CD4-positive, alpha-beta T cell treated with Interleukin-17A for 1 hour (primary cell): ENCODE data around the gene RERE.
"Not testable (repeated sequence)": the region's sequence is repeated elsewhere in the genome, so short reads cannot be mapped to it uniquely, and the experiment has no call there.

ENCODE experiments used
- DNase-seq: peaks from one replicate; pipeline ENCODE4 v3.0.0-alpha.2; 2020

Gene RERE

DNA sequence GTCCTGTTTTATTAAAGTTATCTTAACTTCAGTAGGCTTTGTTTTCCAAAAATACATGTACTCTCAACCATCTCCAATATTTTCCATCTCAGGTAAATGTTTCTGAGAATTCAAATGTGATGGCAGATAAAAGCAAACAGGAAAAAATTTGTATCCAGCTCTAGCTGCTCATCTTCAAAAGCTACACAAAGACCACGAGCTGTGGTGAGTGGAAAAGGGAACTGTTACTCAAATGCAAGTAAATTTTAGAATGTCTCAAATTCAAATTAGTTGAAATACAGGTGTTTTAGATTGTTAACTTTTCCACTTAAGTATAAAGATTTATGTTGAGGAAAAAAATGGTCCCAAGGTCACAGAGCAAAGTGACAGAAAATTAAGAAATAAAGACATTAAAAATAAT, 283.5 kb downstream of the RERE start:
- DNase-seq: no peak

GRCh38 chr1:8533124-8533523, 284.3 kb downstream of the RERE start:
- DNase-seq: no peak

DNA sequence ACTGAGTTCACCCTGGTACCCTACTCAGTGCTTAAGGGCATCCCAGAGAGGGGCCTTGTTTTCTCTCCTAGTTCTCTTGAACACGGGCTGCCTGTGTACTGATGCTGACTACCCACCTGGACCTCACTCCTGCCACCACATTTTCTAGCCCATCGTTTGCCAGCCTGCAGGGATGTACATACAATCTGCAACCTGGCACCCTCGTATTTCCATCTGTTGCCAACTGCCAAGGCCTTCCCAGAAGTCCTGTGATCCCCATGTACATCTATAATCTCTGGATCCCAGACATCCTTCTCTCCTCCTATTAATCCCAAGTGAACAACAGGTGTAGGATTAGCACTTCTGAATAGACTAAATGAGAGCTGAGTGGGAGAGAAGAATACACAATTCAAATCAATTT, 287.5 kb downstream of the RERE start:
- no peak for DNase-seq

DNA sequence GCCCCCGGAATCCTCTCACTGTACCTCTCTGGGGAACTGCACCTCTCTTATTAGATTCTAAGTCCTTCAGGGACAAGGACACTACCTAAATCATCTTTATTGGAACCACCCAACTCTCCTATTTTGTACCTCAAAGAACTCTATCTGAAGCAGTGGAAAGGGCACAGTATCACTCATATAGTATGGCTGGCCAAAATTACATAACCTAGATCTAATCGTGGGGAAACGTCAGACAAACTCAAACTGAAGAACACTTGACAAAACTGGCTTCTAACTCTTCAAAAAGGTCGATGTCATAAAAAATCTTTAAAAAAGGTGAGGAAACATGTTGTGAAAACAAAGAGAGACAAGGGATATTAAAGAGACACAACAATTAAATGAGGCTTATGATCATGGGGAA, 289.5 kb downstream of the RERE start:
- DNase-seq: no peak

GRCh38 chr1:8525558-8526275, 291.7 kb downstream of the RERE start:
- peak; percentile 87 for DNase-seq

GRCh38 chr1:8525216-8525557, 292.3 kb downstream of the RERE start:
- DNase-seq: peak; percentile 55

DNA sequence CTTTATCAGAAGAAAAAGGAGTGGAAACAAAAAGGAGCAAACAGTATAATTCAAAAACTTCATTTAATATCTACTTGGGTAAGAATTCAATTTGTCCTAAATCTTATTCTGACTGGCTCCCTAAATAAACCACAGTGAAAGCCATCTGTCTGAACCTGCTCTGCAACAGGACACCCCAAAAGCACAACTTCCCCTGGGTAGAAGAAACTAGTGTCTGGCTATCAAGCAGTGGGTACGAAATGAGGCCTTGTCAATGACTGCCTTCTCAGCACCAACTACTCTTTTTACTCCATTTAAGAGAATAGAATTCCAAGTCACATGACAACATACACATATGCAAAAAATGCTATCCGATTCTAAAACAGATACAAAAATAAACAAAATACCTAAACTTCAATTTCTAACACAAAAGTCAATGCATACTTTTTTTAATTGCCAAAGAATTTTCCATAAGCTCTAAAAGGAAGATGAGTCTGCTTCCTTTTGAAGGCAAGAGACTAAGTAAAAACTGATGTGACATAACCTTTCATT, 292.7 kb downstream of the RERE start:
- peak; percentile 15 for DNase-seq

DNA sequence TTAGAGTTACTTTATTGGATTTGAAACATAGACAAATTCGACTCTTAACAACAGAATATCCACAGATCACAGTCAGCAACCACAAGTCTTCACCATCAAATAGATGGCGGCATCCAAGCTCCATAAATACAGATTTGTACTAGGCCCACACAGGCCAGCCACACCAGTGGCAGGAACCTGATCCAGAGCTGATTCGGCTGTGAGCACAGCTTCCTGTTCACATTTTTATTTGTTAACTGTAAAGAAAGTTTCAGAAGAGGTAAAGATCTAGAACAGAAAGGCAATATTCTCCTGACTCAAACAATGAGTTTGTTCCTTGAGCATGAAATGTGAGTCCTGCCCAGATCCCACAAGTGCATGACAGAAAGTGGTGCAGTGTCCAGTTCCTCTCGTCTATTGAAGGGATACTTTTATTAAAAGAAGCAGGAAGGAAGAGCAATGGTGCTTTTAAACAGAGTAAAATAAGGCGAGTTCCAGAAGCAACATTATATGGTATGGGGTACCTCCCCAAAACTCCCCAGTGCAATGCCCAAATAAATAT, 293.7 kb downstream of the RERE start:
- DNase-seq: peak; percentile 26

DNA sequence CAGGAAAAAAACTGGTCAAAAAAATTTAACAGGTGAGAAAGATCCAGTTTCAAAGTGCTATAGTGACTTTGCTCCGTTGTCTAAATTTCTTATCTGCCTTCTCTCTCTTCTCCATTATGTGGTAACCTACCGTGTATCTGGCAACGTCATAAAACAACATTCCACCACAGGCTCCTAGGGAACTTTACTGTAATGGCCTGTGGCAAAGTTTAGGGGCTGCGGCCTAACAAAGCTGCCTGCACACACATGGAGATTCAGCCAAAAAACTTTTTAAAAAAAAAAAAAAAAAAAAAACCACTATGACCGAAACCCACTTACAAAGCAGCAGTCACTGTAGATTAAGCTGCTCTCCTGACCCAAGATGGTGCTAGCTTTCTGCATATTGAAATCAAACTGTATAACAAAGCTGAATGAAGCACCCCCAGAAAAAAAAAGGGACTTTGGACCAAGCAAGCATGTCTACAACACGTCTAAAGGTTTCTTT, 296.9 kb downstream of the RERE start:
- peak; percentile 15 for DNase-seq

DNA sequence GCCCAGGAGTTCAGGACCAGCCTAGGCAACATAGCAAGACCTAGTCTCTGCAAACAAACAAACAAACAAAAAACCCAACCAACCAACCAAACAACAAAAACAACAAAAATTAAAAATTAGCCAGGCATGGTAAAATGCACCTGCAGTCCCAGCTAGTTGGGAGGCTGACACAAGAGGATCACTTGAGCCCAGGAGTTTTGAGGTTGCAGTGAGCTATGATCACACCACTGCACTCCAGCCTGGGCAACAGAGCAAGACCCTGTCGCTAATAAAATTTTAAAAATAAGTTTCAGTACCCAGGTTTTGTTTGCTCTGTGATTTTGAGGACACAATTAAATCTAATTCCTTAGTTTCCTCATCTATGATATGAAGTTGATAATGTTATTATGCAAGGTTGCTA, 298.3 kb downstream of the RERE start:
- no peak for DNase-seq

DNA sequence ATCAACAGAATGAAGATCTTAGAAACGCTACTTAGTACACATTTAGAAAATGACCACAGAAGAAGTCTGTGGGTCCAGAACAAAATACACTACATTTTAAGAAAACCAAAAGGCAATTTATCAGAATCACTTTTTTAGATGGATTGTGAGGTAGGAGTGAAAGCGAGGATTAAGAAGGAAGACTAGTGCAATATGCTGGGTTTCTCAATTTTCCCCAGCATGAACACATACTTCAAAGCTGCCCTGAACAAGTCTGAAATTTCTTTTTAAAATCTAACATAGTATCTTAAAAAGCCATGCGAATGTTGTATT, 299.0 kb downstream of the RERE start:
- no peak for DNase-seq

GRCh38 chr1:8517661-8518489, 299.6 kb downstream of the RERE start:
- DNase-seq: peak; percentile 14

DNA sequence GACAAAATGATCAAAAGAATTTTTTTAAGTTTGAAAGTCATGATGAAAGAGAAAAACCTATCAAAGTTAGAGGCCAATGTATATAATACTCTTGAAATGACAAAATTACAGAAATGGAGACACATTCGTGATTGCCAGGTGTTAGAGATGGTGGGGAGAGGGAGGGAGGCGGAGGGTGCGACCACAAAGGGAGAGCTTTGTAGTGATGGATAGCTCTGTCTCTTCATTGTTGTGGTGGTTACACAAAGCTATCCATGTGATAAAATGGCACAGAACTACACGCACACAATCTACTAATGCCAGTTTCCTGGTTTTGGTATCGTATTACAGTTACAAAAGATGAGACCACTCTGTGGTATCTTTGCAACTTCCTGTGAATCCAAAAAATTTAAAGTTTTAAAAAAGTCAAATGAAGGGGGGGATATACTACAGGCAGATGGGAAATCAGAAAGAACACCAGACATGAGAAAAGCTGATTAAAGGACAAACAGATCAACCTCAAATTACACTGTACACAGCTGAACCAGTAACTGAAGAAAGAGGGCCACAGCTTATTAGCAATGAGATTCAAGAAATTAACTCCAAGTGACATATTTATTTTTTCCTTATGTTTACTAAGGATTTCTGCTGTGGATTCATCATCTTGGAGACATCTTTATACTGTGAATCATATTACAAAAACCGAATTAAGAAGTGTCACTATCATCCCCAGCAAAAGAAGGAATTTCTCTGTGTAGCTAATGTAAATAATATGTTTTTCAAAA, 300.5 kb downstream of the RERE start:
- peak; percentile 20 for DNase-seq

DNA sequence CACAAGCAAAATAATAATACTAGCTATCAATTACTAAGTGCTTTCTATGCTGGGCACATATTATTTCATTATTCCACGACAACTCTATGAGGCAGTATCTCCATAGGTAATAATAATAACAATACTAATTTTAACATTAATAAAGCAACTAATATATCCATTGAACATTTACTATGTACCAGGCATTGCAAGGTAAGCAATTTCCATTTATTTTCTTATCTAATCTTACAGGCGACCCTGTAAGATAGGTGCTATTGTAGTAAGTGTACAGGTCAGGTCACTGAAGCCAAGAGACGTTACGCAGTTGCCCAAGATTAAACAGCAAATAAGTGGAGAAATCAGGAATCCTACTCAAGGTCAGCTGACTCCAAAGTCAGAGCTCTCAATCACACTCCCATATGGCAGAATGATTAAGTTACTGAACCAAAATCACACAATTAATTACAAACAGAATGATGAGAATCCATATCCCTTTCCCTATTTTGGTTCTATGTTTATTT, 301.1 kb downstream of the RERE start:
- no peak for DNase-seq

DNA sequence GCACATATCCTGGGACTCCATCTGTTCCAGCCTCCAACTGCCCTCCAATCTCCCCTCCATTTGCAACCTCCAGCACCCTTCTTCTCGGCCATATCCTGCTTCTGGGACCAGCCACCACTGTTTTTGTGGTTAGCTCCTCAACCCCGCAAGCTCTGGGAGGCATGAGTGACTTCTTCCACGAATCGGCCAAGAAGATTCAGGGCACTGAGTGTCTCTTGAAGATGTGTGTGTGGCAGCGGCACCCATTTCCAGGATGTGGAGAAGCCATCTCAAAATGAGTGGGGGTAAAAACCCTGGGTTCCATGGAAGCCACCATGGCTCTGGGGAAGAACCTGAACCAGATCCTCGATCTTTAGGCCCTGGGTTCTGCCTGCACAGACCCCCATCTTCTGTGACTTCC, 304.9 kb downstream of the RERE start:
- DNase-seq: no peak

DNA sequence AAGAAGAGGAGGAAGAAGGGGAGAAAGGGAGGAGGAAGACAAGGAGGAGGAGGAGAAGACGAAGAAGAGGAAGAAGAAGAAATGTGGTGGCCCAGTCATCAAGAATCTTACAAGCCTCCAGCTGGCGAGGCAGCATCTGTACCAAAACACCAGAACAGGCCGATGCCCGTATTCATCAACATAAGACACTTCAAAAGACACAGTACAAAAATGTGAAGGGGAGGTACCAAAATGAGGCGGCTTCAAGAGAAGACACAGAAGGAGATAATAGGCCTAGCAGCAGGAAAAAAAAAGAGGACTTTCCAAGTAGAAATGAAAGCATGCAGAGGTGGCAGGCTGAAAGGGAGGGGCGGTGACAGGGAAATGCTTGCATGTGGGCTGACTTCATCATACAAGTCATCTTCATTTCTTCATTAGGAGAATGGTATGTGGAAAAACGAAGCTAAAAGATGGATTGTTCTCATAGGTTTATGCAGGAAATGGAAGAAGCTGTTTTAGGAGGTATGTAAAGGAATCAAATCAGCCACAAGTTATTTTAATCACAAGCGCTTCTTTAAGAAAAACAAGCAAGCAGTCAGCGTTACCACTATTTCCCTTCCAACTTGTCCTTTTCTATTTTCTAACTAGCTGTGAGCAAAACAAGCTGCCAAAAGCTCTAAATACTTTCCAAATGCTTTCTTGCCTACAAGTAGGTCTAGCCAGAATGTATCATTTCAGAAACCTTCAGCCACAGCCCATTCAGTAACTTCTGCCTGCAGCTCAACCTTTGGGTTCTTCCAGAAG, 307.2 kb downstream of the RERE start:
- peak; percentile 58 for DNase-seq

- DNase-seq: no peak
Measured at GRCh38 chr1:8509579-8509978, 307.9 kb downstream of the RERE start.

GRCh38 chr1:8506995-8507615, 310.3 kb downstream of the RERE start:
- DNase-seq: no peak

- DNase-seq: no peak
Measured at GRCh38 chr1:8506456-8506855, 311.0 kb downstream of the RERE start.

- no peak for DNase-seq
Measured at GRCh38 chr1:8503842-8504241, 313.6 kb downstream of the RERE start.

DNA sequence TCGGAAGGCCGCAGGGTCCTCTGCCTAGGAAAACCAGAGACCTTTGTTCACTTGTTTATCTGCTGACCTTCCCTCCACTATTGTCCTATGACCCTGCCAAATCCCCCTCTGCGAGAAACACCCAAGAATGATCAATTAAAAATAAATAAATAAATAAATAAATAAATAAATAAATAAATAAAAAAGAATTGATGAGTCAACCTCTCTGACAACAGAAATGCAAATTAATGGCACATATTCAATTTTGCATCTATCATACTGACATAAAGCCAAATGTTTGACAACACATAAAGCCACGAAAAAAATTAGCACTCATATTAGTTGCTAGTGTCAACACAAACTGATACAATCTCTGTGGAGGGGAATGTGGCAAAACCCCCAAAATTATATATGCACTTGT, 314.5 kb downstream of the RERE start:
- DNase-seq: not testable (repeated sequence)
